KMS-11 (cell line): Measurements from ENCODE around the gene FYB1.

Experiments used
- H2AFZ ChIP-seq: fragments of 200-600 bp; sonication (generic); 2 replicates; pipeline ENCODE4 v1.6.1; 2016; ENCODE audit warnings: antibody characterized with exemption, mixed run types, low read depth
- H3K27ac ChIP-seq: fragments of 200-600 bp; sonication (generic); 2 replicates; pipeline ENCODE4 v1.6.1; 2016; ENCODE audit warnings: mild to moderate bottlenecking, mixed run types
- H3K27me3 ChIP-seq: fragments of 200-600 bp; sonication (generic); 2 replicates; pipeline ENCODE4 v1.6.1; 2017; ENCODE audit warnings: mild to moderate bottlenecking, low read depth, mixed run types, moderate library complexity; ENCODE audit not compliant: insufficient read depth
- H3K36me3 ChIP-seq: fragments of 200-600 bp; sonication (generic); 2 replicates; pipeline ENCODE4 v1.6.1; 2017; ENCODE audit warnings: mild to moderate bottlenecking, mixed run types; ENCODE audit not compliant: insufficient read depth
- H3K4me1 ChIP-seq: fragments of 200-600 bp; sonication (generic); 2 replicates; pipeline ENCODE4 v1.6.1; 2016; ENCODE audit warnings: mild to moderate bottlenecking, low read depth, mixed run types; ENCODE audit not compliant: poor library complexity, severe bottlenecking
- H3K4me2 ChIP-seq: fragments of 200-600 bp; sonication (generic); 2 replicates; pipeline ENCODE4 v1.7.0; 2016; ENCODE audit warnings: mild to moderate bottlenecking, mixed run types
- H3K4me3 ChIP-seq: fragments of 200-600 bp; sonication (generic); IDR thresholded peaks from 2 replicates; pipeline ENCODE4 v1.6.1; 2017; ENCODE audit warnings: low read depth, low read length, mixed read lengths; ENCODE audit not compliant: insufficient read depth
- H3K79me2 ChIP-seq: fragments of 200-600 bp; sonication (generic); 2 replicates; pipeline ENCODE4 v1.6.1; 2016; ENCODE audit warnings: low read depth, mixed run types; ENCODE audit not compliant: insufficient read depth
- H3K9ac ChIP-seq: fragments of 200-600 bp; sonication (generic); 2 replicates; pipeline ENCODE4 v1.6.1; 2016; ENCODE audit warnings: mild to moderate bottlenecking, mixed run types
- H4K20me1 ChIP-seq: fragments of 200-600 bp; sonication (generic); 2 replicates; pipeline ENCODE4 v1.6.1; 2016; ENCODE audit warnings: mild to moderate bottlenecking, mixed run types; ENCODE audit not compliant: insufficient read depth
- CTCF ChIP-seq: fragments of 200-600 bp; sonication (generic); conservative IDR thresholded peaks from 2 replicates; pipeline ENCODE4 v1.6.1; 2017; ENCODE audit warnings: low read depth, mild to moderate bottlenecking, antibody characterized with exemption, low read length, moderate library complexity, mixed read lengths

FYB1 gene

DNA sequence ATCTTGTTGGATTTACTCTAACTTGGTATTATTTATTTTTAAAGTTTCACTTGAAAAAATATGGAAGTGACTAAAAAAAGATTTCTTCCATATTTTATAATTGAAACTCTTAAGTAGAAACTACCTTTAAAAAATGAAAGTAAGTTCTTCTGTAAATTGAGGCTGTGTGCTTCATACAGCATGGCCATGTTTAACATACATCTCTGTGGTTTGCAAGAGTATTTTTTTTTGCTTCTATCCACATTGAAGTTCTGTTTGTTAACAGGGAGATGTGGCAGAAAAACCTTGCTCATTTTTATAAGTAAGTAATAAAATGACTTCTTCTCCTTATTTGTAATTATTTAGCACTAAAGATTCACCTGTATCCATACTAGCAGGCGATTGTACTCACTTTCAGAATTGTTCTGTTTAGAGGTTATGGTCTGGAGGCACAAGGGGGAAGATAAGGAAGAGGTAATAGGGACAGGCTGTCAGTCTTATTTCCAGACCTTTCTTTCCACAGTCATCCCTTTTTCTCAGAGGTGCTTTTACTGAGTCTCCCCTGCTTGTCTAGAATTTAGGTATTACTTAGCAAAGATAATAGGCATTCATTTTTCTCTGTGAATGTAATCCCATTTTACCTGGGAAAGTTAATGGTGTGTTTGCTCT, 16.0 kb downstream of the FYB1 start:
- H3K27me3 ChIP-seq = no peaks in the 10 kb centered on the region
- H3K4me2 ChIP-seq = no peak overlapping the region
- H3K36me3 ChIP-seq = no peaks in the 10 kb centered on the region
- H3K79me2 ChIP-seq = no peaks in the 10 kb centered on the region
- no peak overlapping the region for H2AFZ ChIP-seq
- H3K4me1 ChIP-seq = peaks cover 6% of the 10 kb centered on the region
- no peaks in the 10 kb centered on the region for H4K20me1 ChIP-seq
- no peak overlapping the region for H3K9ac ChIP-seq
- H3K4me3 ChIP-seq = no peak overlapping the region
- H3K27ac ChIP-seq = no peak overlapping the region
- TF ChIP-seq CTCF = no peak

GRCh38 chr5:39202597-39203274, 16.6 kb downstream of the FYB1 start:
- no peak overlapping the region for H3K9ac ChIP-seq
- no peaks in the 10 kb centered on the region for H3K27me3 ChIP-seq
- H2AFZ ChIP-seq = no peak overlapping the region
- H3K4me2 ChIP-seq = no peak overlapping the region
- H3K27ac ChIP-seq = no peak overlapping the region
- H4K20me1 ChIP-seq = no peaks in the 10 kb centered on the region
- H3K4me3 ChIP-seq = no peak overlapping the region
- H3K79me2 ChIP-seq = no peaks in the 10 kb centered on the region
- H3K4me1 ChIP-seq = peaks cover 6% of the 10 kb centered on the region
- TF ChIP-seq CTCF = no peak
- H3K36me3 ChIP-seq = no peaks in the 10 kb centered on the region

DNA sequence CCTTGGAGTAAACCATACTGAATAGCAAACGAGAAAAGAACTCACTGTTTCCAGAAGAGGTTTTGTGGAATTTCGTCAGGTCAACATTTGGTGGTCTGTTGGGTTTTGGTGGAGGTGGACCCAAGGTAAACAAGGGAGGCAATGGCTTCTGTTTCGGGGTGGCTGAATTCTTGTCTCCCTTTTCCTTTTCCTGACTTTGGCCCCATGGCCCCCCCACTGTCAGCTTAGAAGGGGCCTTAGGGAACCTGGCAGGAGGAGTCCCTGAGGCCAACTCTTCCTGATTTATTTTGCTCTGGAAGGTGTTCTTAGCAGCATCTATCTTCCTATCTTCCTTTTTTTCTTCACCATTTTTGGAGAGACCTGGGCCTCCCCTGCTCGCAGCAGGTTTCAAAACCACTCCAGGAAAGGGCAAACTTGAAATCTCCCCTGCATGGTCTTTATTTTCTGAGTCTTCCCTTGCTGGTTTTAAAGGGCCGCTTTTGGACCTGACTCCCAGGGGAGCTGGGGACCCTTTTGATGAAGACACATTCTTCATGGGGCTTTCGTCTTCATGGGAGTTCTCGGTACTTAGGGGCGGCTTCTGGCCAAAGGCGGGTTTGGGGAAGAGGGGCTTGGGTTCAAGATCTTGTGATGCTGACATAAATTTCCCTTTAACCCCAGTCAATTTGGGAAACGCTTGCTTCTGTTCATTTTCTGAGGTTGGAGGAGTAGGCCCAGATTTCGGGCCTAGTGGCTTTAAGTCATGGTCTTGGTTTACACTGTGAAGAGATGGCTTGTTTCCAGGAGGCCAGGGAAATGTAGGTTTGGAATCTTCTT, 17.4 kb downstream of the FYB1 start:
- no peak overlapping the region for H2AFZ ChIP-seq

More for the DNA sequence above, 17.4 kb downstream of the FYB1 start:
- Histone ChIP-seq H3K27me3 (no peaks in the 10 kb centered on the region), H3K27ac (no peak overlapping the region), H4K20me1 (no peaks in the 10 kb centered on the region), H3K9ac (no peak overlapping the region), H3K4me3 (no peak overlapping the region), H3K36me3 (no peaks in the 10 kb centered on the region), H3K4me2 (no peak overlapping the region), H3K79me2 (no peaks in the 10 kb centered on the region), H3K4me1 (peaks cover 6% of the 10 kb centered on the region)
- no peak for TF ChIP-seq CTCF
